Measurements from ENCODE around the gene CDH24. TPM values are rescaled to one million over a fixed set of nuclear protein-coding genes. Genes with fewer than 3 reads are reported as not detected.

Gene CDH24
- polyA plus RNA-seq, 1 donor from 2014 or later = 31.7 TPM

- H3F3A ChIP-seq (ENCODE audit: insufficient read depth, low read length, poor library complexity, severe bottlenecking) = no peaks in the 10 kb centered on the region
- no peak for TF ChIP-seq REST (IDR thresholded peaks at IDR 0.05; ENCODE audit: borderline replicate concordance)
- TF ChIP-seq CTCF (IDR thresholded peaks at IDR 0.05; ENCODE audit: poor library complexity, severe bottlenecking) = no peak
- no peak for TF ChIP-seq POLR2AphosphoS5 (IDR thresholded peaks at IDR 0.05)
- TF ChIP-seq EP300 (conservative IDR thresholded peaks at IDR 0.05; ENCODE audit: poor library complexity, severe bottlenecking) = no peak
- TF ChIP-seq SMC3 (conservative IDR thresholded peaks at IDR 0.05; ENCODE audit: poor library complexity) = no peak
- H3K9me3 ChIP-seq (ENCODE audit: low read length) = no peaks in the 10 kb centered on the region
- peaks cover 7% of the 10 kb centered on the region for H4K20me1 ChIP-seq (ENCODE audit: insufficient read depth)
- H2AFZ ChIP-seq (ENCODE audit: low read depth, low read length) = no peak overlapping the region
- peaks cover 12% of the 10 kb centered on the region for H3K36me3 ChIP-seq (ENCODE audit: insufficient read depth, low read length)
- H3K4me3 ChIP-seq (ENCODE audit: low read length) = no peak overlapping the region
- H3K79me2 ChIP-seq (replicated peaks; ENCODE audit: insufficient read depth, low read length) = peaks cover 6% of the 10 kb centered on the region
- no peak overlapping the region for H3K27ac ChIP-seq (ENCODE audit: low read length)
- H3K27me3 ChIP-seq (ENCODE audit: insufficient read depth, low read depth, low read length) = no peaks in the 10 kb centered on the region
- H3K9ac ChIP-seq (ENCODE audit: low read length) = no peak overlapping the region
- no peaks in the 10 kb centered on the region for H3K9me2 ChIP-seq (ENCODE audit: insufficient read depth, low read length)
- H3K4me2 ChIP-seq (ENCODE audit: low read length) = no peak overlapping the region
Observed at GRCh38 chr14:23060536-23061260, 3.4 kb upstream of the CDH24 start.

- Histone ChIP-seq H3K9me2 (ENCODE audit: insufficient read depth, low read length) (no peaks in the 10 kb centered on the region), H4K20me1 (ENCODE audit: insufficient read depth) (peaks cover 4% of the 10 kb centered on the region), H3K4me3 (ENCODE audit: low read length) (no peak overlapping the region), H3K36me3 (ENCODE audit: insufficient read depth, low read length) (peaks cover 9% of the 10 kb centered on the region), H3K27me3 (ENCODE audit: insufficient read depth, low read depth, low read length) (no peaks in the 10 kb centered on the region), H3K79me2 (replicated peaks; ENCODE audit: insufficient read depth, low read length) (peaks cover 6% of the 10 kb centered on the region), H2AFZ (ENCODE audit: low read depth, low read length) (no peak overlapping the region), H3K27ac (ENCODE audit: low read length) (no peak overlapping the region), H3K9me3 (ENCODE audit: low read length) (no peaks in the 10 kb centered on the region), H3K9ac (ENCODE audit: low read length) (no peak overlapping the region), H3K4me2 (ENCODE audit: low read length) (peak overlapping the region; percentile 74), H3F3A (ENCODE audit: insufficient read depth, low read length, poor library complexity, severe bottlenecking) (no peaks in the 10 kb centered on the region)
- TF ChIP-seq EP300 (conservative IDR thresholded peaks at IDR 0.05; ENCODE audit: poor library complexity, severe bottlenecking) (no peak), REST (IDR thresholded peaks at IDR 0.05; ENCODE audit: borderline replicate concordance) (no peak), TAF1 (IDR thresholded peaks at IDR 0.05; ENCODE audit: low read depth) (no peak), POLR2AphosphoS5 (IDR thresholded peaks at IDR 0.05) (no peak), RAD21 (conservative IDR thresholded peaks at IDR 0.05) (no peak), EZH2 (IDR thresholded peaks at IDR 0.05; ENCODE audit: borderline replicate concordance, insufficient read depth, low read length, poor library complexity, severe bottlenecking) (no peak), MXI1 (conservative IDR thresholded peaks at IDR 0.05; ENCODE audit: poor library complexity, severe bottlenecking) (no peak), CTCF (IDR thresholded peaks at IDR 0.05; ENCODE audit: poor library complexity, severe bottlenecking) (no peak), SMC3 (conservative IDR thresholded peaks at IDR 0.05; ENCODE audit: poor library complexity) (no peak)
Observed at GRCh38 chr14:23058654-23059504, 1.6 kb upstream of the CDH24 start.
